CD14-positive monocyte (primary cell): ENCODE data around the gene IGF2. TPM values are rescaled to one million over a fixed set of nuclear protein-coding genes. Genes with fewer than 3 reads are reported as not detected.
A peak's percentile ranks its signal among the peaks of the same experiment; 100 is the strongest.

Experiments used
- DNase-seq, 3 donors: peaks; one replicate each; pipeline ENCODE4 v3.0.0-alpha.2; 2011 to 2022
- H2AFZ ChIP-seq: 2 replicates; pipeline ENCODE4 v1.6.0; 2012; ENCODE audit warnings: mild to moderate bottlenecking, low read depth, low read length, inconsistent platforms; ENCODE audit not compliant: insufficient read depth, poor library complexity, severe bottlenecking
- H3K27ac ChIP-seq, 2 donors: 1 replicate in 1 of 2; 2 replicates in 1 of 2; pipeline ENCODE4 v1.5.1; 2012 to 2013; ENCODE audit warnings: low read length in 2 of 2, control low read depth in 1 of 2, inconsistent platforms in 1 of 2, low read depth in 1 of 2, mild to moderate bottlenecking in 1 of 2
- H3K27me3 ChIP-seq, 2 donors: one replicate each; pipeline versions ENCODE4 v1.6.0 to v1.6.1; 2011 to 2013; ENCODE audit warnings: low read length in 2 of 2; ENCODE audit not compliant: control insufficient read depth in 2 of 2, insufficient read depth in 2 of 2
- H3K36me3 ChIP-seq, 2 donors: replicated peaks in 1 of 2; 1 replicate in 1 of 2; 2 replicates in 1 of 2; pipeline versions ENCODE4 v1.5.1 to v1.6.1; 2012 to 2013; ENCODE audit warnings: low read length in 2 of 2, control low read depth in 1 of 2, inconsistent platforms in 1 of 2, mild to moderate bottlenecking in 1 of 2; ENCODE audit not compliant: insufficient read depth in 2 of 2, control insufficient read depth in 1 of 2
- H3K4me1 ChIP-seq, 2 donors: 1 replicate in 1 of 2; 2 replicates in 1 of 2; pipeline versions ENCODE4 v1.5.1 to v1.6.1; 2012 to 2013; ENCODE audit warnings: low read length in 2 of 2, control low read depth in 1 of 2, inconsistent platforms in 1 of 2, mild to moderate bottlenecking in 1 of 2, moderate library complexity in 1 of 2; ENCODE audit not compliant: insufficient read depth in 2 of 2, control insufficient read depth in 1 of 2
- H3K4me2 ChIP-seq: replicated peaks from 2 replicates; pipeline ENCODE3; 2012; ENCODE audit warnings: low read length, moderate library complexity, mild to moderate bottlenecking; ENCODE audit not compliant: poor library complexity, severe bottlenecking; ENCODE audit errors: extremely low read depth
- H3K4me3 ChIP-seq, 3 experiments: fragments of 200-600 bp in 1 of 3; sonication (generic) in 1 of 3; replicated peaks in 1 of 3; 1 replicate in 2 of 3; 2 replicates in 1 of 3; pipeline ENCODE4 v1.5.1; 2011 to 2013; ENCODE audit warnings: low read length in 3 of 3, mild to moderate bottlenecking in 3 of 3, control low read depth in 2 of 3, low read depth in 2 of 3, inconsistent platforms in 1 of 3, moderate library complexity in 1 of 3
- H3K79me2 ChIP-seq: 2 replicates; pipeline ENCODE4 v1.6.0; 2012; ENCODE audit warnings: mild to moderate bottlenecking, control low read depth, inconsistent platforms, low read length, moderate library complexity; ENCODE audit not compliant: insufficient read depth
- H3K9ac ChIP-seq: 2 replicates; pipeline ENCODE4 v1.6.0; 2017; ENCODE audit warnings: low read length, mild to moderate bottlenecking; ENCODE audit not compliant: insufficient read depth, poor library complexity, severe bottlenecking
- H3K9me3 ChIP-seq, 2 donors: replicated peaks in 1 of 2; 1 replicate in 1 of 2; 2 replicates in 1 of 2; pipeline versions ENCODE4 v1.5.1 to v1.6.1; 2012 to 2013; ENCODE audit warnings: low read length in 2 of 2, control low read depth in 1 of 2; ENCODE audit not compliant: control insufficient read depth in 1 of 2, insufficient read depth in 1 of 2
- H4K20me1 ChIP-seq: 2 replicates; pipeline ENCODE4 v1.6.0; 2012; ENCODE audit warnings: mild to moderate bottlenecking, low read length, control low read depth, moderate library complexity; ENCODE audit not compliant: insufficient read depth
- H3K27ac Mint-ChIP-seq, 7 donors: one replicate each; pipeline ENCODE4 v1.8.0; 2020; ENCODE audit warnings: mild to moderate bottlenecking in 7 of 7, mixed read lengths in 7 of 7, moderate library complexity in 6 of 7, inconsistent platforms in 2 of 7
- H3K27me3 Mint-ChIP-seq, 3 donors: one replicate each; pipeline ENCODE4 v1.8.0; 2021 to 2022; ENCODE audit warnings: low read depth in 3 of 3, mild to moderate bottlenecking in 3 of 3, mixed read lengths in 3 of 3, moderate library complexity in 3 of 3, inconsistent platforms in 1 of 3
- H3K36me3 Mint-ChIP-seq, 2 donors: one replicate each; pipeline ENCODE4 v1.8.0; 2020; ENCODE audit warnings: mixed read lengths in 2 of 2, inconsistent platforms in 1 of 2, mild to moderate bottlenecking in 1 of 2
- H3K4me1 Mint-ChIP-seq: one replicate; pipeline ENCODE4 v1.8.0; 2020; ENCODE audit warnings: mild to moderate bottlenecking, mixed read lengths
- H3K4me3 Mint-ChIP-seq, 2 donors: one replicate each; pipeline ENCODE4 v1.8.0; 2020; ENCODE audit warnings: mild to moderate bottlenecking in 2 of 2, mixed read lengths in 2 of 2, moderate library complexity in 1 of 2
- H3K9me3 Mint-ChIP-seq, 7 donors: one replicate each; pipeline ENCODE4 v1.8.0; 2020 to 2022; ENCODE audit warnings: mixed read lengths in 7 of 7, mild to moderate bottlenecking in 6 of 7, moderate library complexity in 6 of 7, inconsistent platforms in 2 of 7
- CTCF ChIP-seq: fragments of 200-600 bp; IDR thresholded peaks from one replicate; pipeline ENCODE4 v1.8.0; 2022; ENCODE audit warnings: antibody characterized with exemption, mild to moderate bottlenecking
- WGBS: methylation state at CpG from one replicate; pipeline ENCODE4 v1.1.5; 2013; ENCODE audit warnings: missing lambda C conversion rate; ENCODE audit not compliant: insufficient coverage; 5-methylcytosine and 5-hydroxymethylcytosine counted together
- intact Hi-C, 2 donors: fragments of 100-400 bp; cut with micrococcal nuclease; formaldehyde crosslinking; loops; one replicate each; pipeline versions ENCODE4 v1.15.0 to v1.15.1; 2023
- polyA plus RNA-seq, 3 donors: library from polyadenylated mRNA; depleted of rRNA in 1 of 3; unstranded in 2 of 3; stranded (reverse) in 1 of 3; fragments of 300-500 nt in 2 of 3; fragments of >200 nt in 1 of 3; fragmentation: Illumina TruSeq in 2 of 3; gene quantifications; 1 replicate in 2 of 3; 2 replicates in 1 of 3; pipeline ENCODE4 v1.2.3, GENCODE V29; 2012 to 2021

The IGF2 gene
- polyA plus RNA-seq, 3 donors: not detected

GRCh38 chr11:2123628-2123960 lies 15.6 kb downstream of the IGF2 start:
- WGBS: 97% methylated on average over 7 of the region's 7 CpGs
- Mint-ChIP-seq H3K9me3 (peaks cover 0 to 3% (median 1%) of the 10 kb centered on the region in 7 donors), H3K4me3 (no peak overlapping the region), H3K27ac (peak overlapping the region in 1 of 7 donors; percentile 5), H3K4me1 (no peaks in the 10 kb centered on the region), H3K36me3 (no peaks in the 10 kb centered on the region), H3K27me3 (peaks cover 9 to 21% (median 16%) of the 10 kb centered on the region in 3 donors)
- H4K20me1 ChIP-seq: no peaks in the 10 kb centered on the region
- no peak overlapping the region for H3K4me3 ChIP-seq
- H3K4me1 ChIP-seq: no peaks in the 10 kb centered on the region
- H2AFZ ChIP-seq: no peak overlapping the region
- no peak for DNase-seq
- no peak overlapping the region for H3K4me2 ChIP-seq
- no peaks in the 10 kb centered on the region for H3K36me3 ChIP-seq
- no peak for TF ChIP-seq CTCF
- H3K9me3 ChIP-seq: no peaks in the 10 kb centered on the region
- no peaks in the 10 kb centered on the region for H3K27me3 ChIP-seq
- H3K79me2 ChIP-seq: no peaks in the 10 kb centered on the region
- H3K27ac ChIP-seq: no peak overlapping the region
- intact Hi-C loops: no loop called here
- H3K9ac ChIP-seq: no peak overlapping the region

- peaks cover 11 to 21% (median 17%) of the 10 kb centered on the region in 3 donors for H3K27me3 Mint-ChIP-seq
- Histone ChIP-seq H3K9me3 (no peaks in the 10 kb centered on the region), H4K20me1 (no peaks in the 10 kb centered on the region), H3K9ac (no peak overlapping the region), H3K36me3 (no peaks in the 10 kb centered on the region), H3K27ac (no peak overlapping the region), H2AFZ (no peak overlapping the region), H3K4me2 (no peak overlapping the region), H3K4me3 (no peak overlapping the region), H3K79me2 (no peaks in the 10 kb centered on the region), H3K27me3 (no peaks in the 10 kb centered on the region), H3K4me1 (no peaks in the 10 kb centered on the region)
- no peak for TF ChIP-seq CTCF
- no peak overlapping the region for H3K4me3 Mint-ChIP-seq
- DNase-seq: no peak
- H3K9me3 Mint-ChIP-seq: peaks cover 0 to 3% (median 2%) of the 10 kb centered on the region in 7 donors
- H3K4me1 Mint-ChIP-seq: no peaks in the 10 kb centered on the region
- H3K27ac Mint-ChIP-seq: no peak overlapping the region
- intact Hi-C loops: no loop called here
- H3K36me3 Mint-ChIP-seq: no peaks in the 10 kb centered on the region
- WGBS: 92% methylated on average over 8 of the region's 13 CpGs
These were observed 16.1 kb downstream of the IGF2 start for GRCh38 chr11:2122907-2123627.
